GM13977 (cell line): Measurements from ENCODE around the gene TAS2R40.

ENCODE experiments used
- DNase-seq: peaks from one replicate; pipeline ENCODE4 v3.0.0; 2012; ENCODE audit warnings: low spot score
- CTCF ChIP-seq: IDR thresholded peaks from 2 replicates; pipeline ENCODE4 v1.5.1; 2012; ENCODE audit warnings: mild to moderate bottlenecking, control low read depth; ENCODE audit not compliant: insufficient read depth; ENCODE audit errors: extremely low read depth, missing control alignments
- in situ Hi-C: fragments of 300-500 bp; cut with MboI; formaldehyde crosslinking; loops from one replicate; pipeline ENCODE4 v1.12.0; 2022; ENCODE audit warnings: low sequenced_read_pairs, low pct_unique_long_range_greater_than_20kb, mixed read lengths, inconsistent platforms; ENCODE audit not compliant: unreplicated experiment

TAS2R40 gene

GRCh38 chr7:143244321-143244720, 22.5 kb downstream of the TAS2R40 start:
- no peak for DNase-seq
- in situ Hi-C loops, result loop anchor here (25.0 kb wide), 1 partner anchor 168 kb away; the partner anchor contains the start of gene EPHA1
- no peak for TF ChIP-seq CTCF

- no peak for DNase-seq
- in situ Hi-C loops, result loop anchor here (25.0 kb wide), 1 partner anchor 167 kb away; the partner anchor contains the start of gene EPHA1
- TF ChIP-seq CTCF, result no peak
Observed at GRCh38 chr7:143245123-143245522, 23.3 kb downstream of the TAS2R40 start.

DNA sequence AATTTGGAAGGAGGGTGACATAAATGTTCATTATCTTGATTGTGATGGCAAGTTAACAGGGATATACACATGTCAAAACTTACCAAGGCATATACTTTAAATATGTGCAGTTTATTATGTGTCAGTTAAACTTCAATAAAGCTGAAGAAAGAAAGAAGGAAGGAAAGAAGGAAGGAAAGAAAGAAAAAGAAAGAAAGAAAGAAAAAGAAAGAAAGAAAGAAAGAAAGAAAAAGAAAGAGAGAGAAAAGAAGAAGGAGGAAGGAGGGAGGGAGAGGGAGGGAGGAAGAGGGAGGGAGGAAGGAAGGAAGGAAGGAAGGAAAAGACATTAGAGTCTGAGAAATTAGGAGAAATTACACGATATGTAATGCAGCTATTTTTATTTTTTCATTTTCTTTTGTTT, 25.5 kb downstream of the TAS2R40 start:
- in situ Hi-C loops, result loop anchor here (25.0 kb wide), 1 partner anchor 165 kb away; the partner anchor contains the start of gene EPHA1
- DNase-seq, result no peak
- no peak for TF ChIP-seq CTCF

GRCh38 chr7:143248761-143249354, 27.0 kb downstream of the TAS2R40 start:
- DNase-seq, result no peak
- no peak for TF ChIP-seq CTCF
- in situ Hi-C loops, result loop anchor here (25.0 kb wide), 1 partner anchor 163 kb away; the partner anchor contains the start of gene EPHA1

DNA sequence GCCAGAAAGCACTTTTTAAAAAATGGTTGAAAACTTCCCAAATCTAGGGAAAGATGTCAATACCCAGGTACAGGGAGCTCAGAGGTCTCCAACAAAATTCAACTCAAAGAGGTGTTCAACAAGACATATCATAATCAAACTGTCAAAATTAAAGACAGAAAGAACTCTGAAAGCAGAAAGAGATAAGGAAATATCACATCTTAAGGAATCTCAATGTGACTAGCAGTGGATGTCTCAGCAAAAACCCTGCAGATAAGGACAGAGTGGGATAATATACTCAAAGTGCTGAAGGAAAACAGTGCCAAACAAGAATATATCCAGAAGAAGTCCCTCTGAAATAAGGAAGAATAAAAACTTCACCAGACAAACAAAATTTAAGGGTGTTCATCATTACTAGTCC, 28.4 kb downstream of the TAS2R40 start:
- TF ChIP-seq CTCF, result no peak
- in situ Hi-C loops, result loop anchor here (10.0 kb wide), 1 partner anchor 55 kb away; no protein-coding TSS in a partner anchor
- DNase-seq, result no peak

DNA sequence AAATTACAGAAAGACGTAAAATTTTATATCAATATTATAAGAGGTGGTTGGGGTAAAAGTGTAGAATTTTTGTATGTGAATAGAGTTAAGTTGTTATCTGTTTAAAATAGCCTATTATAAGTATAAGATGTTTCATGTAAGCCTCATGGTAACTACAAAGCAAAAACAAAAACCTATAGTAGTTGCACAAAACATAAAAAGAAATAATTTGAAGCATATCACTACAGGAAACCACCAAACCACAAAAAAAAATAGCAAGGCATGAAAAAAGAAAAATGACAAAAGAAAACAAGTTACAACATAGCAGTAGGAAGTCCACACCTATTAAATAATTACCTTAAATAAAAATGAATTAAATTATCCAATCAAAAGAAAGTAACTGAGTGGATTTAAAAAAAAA, 29.0 kb downstream of the TAS2R40 start:
- DNase-seq, result no peak
- in situ Hi-C loops, result loop anchor here (10.0 kb wide), 1 partner anchor 54 kb away; no protein-coding TSS in a partner anchor
- TF ChIP-seq CTCF, result no peak

DNA sequence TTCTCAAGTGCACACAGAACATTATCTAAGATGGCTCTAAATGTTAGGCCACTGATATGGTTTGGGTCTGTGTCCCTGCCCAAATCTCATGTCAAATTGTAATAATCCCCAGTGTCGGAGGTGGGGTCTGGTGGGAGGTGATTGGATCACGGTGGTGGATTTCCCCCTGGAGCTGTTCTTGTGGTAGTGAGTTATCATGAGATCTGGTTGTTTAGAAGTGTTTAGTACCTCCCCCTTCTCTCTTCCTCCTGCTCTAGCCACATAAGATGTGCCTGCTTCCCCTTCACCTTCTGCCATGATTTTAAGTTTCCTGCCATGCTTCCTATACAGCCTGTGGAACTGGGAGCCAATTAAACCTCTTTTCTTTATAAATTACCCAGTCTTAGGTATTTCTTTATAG, 30.2 kb downstream of the TAS2R40 start:
- TF ChIP-seq CTCF, result no peak
- DNase-seq, result no peak
- in situ Hi-C loops, result loop anchor here (10.0 kb wide), 1 partner anchor 53 kb away; no protein-coding TSS in a partner anchor
